Measurements from ENCODE around the gene CYP1A2.

DNA sequence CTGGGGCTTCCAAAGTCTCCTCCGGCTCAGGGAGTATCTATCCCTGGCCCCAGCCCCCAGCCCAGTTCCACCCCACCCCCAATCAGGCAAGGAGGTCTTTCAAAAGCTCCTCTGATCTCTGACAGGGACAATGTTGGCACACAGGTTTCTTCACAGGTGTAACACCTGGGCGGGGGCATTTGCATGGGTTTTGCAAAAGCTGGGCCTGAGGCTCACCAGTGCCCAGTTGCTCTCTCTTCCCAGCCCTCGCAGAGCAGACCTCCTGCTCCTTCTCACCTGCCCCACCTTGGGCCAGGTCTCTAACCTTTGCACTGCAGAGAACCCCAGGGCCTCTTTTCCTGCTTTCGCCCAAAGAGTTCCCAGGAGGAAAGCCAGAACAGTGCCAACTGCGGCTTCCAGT, 24.7 kb downstream of the CYP1A2 start:
- TF ChIP-seq SPI1 (IDR thresholded peaks at IDR 0.05; ENCODE audit: borderline replicate concordance, low read depth, low read length) (no peak), CEBPB (tag; IDR thresholded peaks at IDR 0.05) (no peak), HDAC2 (IDR thresholded peaks at IDR 0.05) (no peak), SP1 (CRISPR knock-in tag; IDR thresholded peaks at IDR 0.05) (no peak), ARNT (IDR thresholded peaks at IDR 0.05) (no peak), EP300 (IDR thresholded peaks at IDR 0.05; ENCODE audit: low read length) (no peak)
- TF ChIP-seq, protein P1, sequence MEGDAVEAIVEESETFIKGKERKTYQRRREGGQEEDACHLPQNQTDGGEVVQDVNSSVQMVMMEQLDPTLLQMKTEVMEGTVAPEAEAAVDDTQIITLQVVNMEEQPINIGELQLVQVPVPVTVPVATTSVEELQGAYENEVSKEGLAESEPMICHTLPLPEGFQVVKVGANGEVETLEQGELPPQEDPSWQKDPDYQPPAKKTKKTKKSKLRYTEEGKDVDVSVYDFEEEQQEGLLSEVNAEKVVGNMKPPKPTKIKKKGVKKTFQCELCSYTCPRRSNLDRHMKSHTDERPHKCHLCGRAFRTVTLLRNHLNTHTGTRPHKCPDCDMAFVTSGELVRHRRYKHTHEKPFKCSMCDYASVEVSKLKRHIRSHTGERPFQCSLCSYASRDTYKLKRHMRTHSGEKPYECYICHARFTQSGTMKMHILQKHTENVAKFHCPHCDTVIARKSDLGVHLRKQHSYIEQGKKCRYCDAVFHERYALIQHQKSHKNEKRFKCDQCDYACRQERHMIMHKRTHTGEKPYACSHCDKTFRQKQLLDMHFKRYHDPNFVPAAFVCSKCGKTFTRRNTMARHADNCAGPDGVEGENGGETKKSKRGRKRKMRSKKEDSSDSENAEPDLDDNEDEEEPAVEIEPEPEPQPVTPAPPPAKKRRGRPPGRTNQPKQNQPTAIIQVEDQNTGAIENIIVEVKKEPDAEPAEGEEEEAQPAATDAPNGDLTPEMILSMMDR (IDR thresholded peaks at IDR 0.05 in 2 of 3, conservative IDR thresholded peaks at IDR 0.05 in 1 of 3; ENCODE audit: insufficient read depth in 2 of 3, low read depth in 1 of 3, low read length in 3 of 3) = no peak

All from K562 (cell line).